Measurements from ENCODE around the gene LONRF3.

The LONRF3 gene

DNA sequence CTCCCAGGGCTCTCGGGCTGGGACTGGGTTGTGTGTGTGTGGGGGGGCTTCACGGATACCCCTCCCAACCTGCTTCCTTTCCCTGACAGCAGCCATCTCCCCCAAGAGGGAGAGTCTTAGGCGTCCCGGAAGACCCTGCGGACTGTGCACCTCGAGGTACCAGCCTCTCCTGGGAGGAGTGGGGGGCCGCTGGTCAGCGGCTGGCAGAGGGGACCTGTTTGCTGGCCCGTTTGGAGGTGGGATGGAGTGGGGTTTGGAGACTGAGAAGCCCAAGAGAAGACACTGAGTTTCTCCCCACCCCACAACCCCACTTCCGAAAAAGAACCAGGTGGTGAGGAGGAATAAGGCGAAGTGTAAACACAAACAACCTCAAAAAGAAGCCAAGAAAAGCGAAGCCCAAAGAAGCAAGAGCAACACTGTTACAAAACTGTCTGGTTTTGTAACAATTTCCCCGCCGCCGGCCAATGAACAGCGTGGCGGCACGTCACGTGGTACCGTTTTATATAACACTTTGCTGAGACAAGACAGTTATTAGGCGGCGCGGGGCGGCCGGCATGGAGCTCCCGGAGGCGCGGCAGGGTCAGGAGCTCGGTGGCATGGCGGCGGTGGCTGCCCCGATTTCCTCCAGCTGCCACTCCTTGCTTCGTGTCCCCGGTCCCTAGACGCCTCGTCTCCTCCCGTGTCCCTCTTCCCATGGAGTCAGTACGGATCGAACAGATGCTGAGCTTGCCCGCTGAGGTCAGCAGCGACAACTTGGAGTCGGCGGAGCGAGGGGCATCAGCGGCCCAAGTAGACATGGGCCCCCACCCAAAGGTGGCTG, at the start of gene LONRF3:
Gene LONRF3 (plus strand): TSS at position 531 of the 820 bp plus-strand sequence. CDS start 163 bp downstream, at position 694.
- DNase-seq (ENCODE audit: low read depth), result peak; percentile 60

DNA sequence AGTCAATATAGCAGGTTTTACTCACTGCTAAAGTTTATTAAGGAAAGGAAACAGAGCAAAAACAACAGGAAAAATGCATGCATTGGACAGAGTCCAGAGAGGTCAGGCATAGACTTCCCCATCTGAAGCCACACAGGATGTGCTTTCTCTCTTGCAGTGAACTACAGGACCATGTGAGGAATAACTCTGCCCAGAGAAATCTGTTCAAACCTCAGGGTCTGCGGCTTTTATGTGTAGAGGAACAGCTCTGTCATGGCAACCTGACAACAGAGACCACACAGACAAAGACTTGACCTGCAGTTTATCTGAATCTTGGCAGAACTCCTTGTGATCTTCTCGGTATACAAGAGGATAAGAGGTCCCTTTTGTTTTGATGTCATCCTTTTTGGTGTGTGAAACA, 46.3 kb upstream of the LONRF3 start:
- no peak for DNase-seq (ENCODE audit: low read depth)

DNA sequence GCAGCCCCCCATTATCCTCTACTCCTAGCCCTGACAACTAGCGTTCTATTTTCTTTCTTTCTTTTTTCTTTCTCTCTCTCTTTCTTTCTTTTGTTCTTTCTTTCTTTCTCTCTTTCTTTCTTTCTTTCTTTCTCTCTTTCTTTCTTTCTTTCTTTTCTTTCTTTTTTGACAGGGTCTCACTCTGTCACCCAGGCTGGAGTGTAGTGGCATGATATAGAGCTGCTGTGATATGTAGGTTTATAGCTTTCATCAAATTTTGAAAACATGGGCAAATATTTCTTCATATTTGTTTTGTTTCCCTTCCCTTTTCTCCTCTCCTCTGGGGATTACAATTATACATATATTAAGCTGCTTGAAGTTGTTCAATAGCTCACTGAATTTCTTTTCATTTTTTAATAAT, 39.1 kb upstream of the LONRF3 start:
- DNase-seq (ENCODE audit: low read depth), result no peak

DNA sequence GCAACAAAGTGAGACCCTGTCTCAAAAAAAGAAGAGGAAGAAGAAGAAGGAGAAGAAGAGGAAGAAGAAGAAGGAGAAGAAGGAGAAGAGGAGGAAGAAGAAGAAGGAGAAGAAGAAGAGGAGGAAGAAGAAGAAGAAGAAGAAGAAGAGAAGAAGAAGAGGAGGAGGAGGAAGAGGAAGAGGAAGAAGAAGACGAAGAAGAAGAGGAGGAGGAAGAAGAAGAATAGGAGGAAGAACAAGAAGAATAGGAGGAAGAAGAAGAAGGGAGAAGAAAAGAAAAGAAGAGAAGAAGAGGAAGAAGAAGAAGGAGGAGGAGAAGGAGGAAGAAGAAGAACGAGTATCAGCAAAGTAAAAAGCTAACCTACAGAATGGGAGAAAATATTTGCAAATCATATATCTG, 33.3 kb upstream of the LONRF3 start:
- DNase-seq (ENCODE audit: low read depth), result no peak

DNA sequence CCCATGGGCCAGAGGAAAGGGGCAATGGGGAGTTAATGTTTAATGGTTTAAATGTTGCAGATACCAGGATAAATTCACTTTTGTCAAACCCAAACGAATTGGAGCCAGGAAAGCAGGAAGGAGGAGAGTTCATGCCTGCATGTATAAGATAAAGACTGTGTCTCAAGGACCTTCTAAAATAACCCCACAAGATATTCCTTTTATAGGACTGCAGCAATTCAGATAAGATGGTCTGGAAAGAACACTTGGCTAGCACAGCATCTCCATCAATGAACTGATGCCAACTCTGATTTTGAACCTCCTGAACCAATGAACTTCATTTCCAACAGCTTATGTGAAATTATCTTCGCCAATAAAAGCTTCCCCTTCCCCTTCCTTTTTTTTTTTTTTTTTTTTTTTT, 31.3 kb upstream of the LONRF3 start:
- DNase-seq (ENCODE audit: low read depth), result no peak

DNA sequence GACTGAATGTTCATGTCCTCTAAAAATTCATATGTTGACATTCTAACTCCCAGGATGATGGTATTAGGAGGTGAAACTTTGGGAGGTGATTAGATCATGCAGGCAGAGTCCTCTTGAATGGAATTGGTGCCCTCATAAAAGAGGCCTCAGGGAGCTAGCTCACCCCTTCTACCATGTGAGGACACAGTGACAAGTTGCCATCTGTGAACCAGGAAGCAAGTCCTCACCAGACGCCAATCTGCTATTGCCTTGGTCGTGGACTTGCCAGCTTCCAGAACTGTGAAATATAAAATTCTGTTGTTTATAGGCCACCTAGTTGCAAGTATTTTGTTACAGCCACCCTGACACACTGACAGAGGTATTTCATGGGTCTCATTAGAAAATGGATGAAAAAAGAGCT, 28.5 kb upstream of the LONRF3 start:
- DNase-seq (ENCODE audit: low read depth), result no peak

DNA sequence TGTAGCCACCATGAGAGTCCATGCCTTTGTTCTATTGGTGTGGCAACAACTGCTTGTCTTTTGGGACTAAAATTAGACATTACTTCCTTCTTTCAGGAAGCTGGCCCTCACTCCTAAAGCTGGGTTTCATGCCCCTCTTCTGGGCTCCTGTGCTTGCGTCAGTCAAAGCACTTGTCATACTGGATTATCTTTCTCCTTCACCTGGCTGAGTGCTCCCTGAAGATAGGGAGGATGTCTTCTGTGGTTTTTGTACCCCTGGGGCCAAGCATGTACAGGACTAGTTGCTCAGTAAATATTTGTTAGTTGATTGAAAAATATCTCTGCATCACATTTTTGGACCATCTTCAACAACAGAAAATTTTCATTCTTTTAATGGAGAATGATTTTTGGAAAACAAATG, 26.1 kb upstream of the LONRF3 start:
- DNase-seq (ENCODE audit: low read depth), result no peak

DNA sequence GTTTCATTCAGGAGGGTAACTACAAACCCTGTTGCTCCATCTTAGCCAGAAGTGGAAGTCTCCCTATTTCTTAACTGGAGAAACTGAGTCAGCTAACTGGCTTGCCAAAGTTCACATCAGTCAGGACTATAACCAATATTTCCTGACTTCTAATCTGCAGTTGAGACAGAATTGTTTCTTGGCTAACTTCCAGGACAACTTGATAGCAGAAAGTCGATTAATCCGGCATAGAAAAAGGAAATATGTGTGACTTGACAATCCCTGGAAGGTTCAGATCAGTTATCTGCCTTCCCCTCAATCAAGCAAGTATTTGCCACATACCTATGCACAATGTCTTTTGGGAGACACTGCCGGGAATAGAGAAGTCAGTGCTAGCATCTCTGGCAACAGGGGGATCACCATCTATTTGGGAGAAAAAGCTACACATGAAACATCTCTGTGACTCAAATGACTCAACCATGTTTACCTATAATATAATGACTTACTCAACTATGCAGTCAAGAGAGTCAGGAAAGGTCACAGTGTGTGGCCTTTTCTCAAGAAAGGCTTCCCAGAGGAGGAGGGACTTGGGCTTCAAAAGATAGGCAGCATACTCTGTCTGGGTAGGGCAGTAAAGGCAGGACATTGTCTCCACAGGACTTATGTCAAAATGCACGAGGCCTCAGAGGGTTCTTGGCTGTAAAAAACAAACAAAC, 12.4 kb upstream of the LONRF3 start:
- no peak for DNase-seq (ENCODE audit: low read depth)

DNA sequence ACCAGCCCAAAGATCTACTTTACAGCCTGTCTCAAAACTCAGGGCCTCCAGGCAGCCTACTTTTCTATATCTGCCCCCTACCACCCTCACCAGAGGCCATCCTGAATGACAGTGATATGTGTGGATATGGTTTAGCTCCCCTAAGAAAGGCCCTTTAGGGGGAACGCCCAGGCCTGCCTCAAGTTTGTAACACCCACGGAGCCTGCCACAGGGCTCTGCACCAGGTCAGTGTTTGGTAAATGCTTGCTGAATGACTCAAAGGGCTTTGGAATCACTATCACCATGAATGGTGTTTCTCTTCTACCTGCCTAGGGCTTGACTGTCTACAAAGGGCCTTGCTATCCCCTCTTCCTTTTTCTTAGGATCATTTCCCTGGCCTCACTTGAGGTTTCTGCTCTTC, 11.3 kb upstream of the LONRF3 start:
- DNase-seq (ENCODE audit: low read depth), result no peak

DNA sequence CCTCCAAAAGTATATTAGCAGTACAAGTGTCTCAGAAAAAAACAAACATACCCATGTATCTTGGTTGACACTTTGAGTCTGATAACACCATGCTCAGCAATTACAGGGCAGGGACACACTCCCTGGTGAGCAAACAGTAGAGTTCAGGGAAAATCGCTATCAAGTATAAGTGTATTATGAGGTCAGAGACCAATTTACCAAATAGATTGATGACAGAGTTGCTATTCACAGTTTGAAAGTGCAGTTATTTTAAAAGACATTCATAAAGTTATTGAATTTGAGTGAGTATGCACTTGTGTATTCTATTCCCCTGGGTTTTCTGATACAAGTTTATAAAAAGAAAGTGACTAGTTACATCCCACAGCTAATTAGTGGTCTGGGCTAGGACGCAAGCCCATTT, 10.2 kb upstream of the LONRF3 start:
- no peak for DNase-seq (ENCODE audit: low read depth)

DNA sequence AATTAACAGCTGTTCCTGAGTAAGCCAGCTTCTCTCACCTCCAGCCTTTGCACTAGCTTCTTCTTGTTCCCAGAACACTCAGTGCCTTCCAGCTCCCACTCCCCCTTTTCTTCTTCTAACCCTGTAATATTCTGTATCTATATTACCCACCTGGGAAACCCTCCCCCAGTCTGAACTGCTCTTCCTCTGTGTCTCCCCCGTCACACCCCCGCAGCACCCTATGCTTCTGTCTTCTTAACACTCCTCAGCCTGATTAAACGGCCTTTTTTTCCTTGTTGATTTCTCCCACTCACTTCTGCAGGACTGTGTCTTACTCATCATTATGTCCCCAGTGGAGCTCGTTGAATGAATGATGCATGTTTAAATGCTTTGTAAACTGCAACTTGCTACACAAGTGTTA, 9.0 kb upstream of the LONRF3 start:
- DNase-seq (ENCODE audit: low read depth), result no peak

DNA sequence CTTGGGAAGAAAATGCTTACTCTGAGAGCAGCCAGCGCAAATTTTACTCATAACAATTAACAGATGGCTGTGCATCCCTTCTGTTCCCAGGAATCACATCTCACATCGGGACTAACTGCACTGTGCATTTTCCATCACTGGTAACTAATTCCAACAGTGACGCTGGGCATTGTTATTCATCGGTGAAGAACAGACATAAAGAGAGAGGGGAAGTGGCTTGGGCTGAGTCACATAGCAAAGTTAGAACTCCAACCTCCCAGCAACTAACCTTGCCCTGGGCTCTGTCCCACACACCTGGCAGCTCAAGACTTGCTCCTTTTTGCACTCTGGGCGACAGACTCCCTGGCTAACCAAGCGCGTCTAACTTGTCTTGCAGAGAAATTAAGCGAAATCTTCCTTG, 6.4 kb upstream of the LONRF3 start:
- DNase-seq (ENCODE audit: low read depth), result no peak

DNA sequence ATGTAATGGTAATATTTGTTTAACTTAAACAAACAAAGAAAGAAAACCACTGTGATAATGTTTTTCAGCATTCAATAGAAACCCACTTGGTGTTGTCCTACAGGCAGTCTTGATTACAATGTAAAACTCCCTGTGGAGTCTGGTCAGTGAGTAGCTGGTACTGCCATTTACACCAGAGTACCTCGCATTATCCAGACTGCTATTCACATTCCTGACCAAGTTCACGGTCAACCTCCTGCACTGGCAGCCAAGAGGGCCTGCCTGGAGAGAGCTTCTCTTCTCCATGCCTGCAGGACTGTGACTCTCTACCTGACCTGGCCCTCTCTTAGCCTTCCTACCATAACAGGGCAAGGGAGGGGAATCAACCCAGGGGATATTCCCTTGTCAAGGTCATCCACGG, 2.9 kb upstream of the LONRF3 start:
- DNase-seq (ENCODE audit: low read depth), result no peak

DNA sequence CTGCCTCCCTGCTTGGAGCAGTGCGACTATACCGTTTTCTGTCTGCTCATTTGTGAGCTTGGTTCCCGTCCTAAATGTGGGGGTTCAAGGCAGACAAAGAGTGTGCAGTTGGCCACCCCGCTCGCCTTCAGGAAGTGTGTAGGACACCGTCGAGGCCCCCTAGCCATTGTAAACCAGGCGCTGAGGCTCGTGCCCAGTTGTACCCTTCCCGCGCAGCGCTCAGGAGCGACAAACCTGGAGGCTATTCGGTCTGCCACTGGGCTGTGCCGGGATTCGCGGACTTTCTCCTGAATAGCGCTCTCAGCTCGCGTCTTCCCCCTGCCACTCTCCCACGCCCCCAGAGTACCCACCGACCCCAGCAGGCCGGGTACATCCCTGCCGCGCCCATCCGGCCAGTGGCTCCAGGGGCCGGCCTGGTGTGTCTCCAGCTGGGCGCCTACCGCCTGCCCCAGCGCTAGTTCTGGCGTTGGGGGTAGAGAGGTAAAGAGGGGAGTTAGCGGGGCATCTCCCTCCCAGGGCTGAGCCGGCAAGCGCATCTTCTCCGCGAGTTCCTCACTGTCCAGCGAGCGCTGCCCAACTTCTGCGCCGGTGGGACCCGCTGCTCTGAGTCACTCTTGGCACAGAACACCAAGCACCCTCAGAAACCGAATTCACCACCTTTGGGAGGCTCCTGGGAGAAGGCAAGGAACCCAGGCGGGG, 880 bp upstream of the LONRF3 start:
- DNase-seq (ENCODE audit: low read depth), result no peak

DNA sequence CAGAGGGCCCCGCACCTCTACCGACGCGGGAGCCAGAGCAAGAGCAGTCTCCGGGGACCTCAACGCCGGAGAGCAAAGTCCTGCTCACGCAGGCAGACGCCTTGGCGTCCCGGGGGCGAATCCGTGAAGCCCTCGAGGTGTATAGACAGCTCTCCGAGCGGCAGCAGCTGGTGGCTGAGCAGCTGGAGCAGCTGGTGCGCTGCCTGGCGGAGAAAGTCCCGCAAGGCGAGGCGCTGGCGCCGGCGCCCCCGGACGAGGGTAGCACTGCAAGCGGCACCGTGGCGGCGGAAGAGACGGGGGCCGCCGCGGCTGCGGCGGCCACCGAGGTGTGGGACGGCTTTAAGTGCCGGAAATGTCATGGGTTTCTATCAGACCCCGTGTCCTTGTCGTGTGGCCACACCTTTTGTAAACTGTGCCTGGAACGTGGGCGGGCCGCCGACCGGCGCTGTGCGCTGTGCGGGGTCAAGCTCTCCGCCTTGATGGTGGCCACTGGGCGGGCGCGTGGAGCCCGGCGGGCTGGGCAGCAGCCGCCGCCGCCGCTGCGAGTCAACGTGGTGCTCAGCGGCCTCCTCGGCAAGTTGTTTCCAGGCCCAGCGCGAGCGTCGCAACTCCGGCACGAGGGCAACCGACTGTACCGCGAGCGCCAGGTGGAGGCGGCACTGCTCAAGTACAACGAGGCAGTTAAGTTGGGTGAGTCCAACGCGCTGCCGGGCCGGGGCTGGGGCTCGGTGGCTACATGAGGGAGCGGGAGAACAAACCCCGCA, 672 bp downstream of the LONRF3 start:
- peak; percentile 26 for DNase-seq (ENCODE audit: low read depth)

DNA sequence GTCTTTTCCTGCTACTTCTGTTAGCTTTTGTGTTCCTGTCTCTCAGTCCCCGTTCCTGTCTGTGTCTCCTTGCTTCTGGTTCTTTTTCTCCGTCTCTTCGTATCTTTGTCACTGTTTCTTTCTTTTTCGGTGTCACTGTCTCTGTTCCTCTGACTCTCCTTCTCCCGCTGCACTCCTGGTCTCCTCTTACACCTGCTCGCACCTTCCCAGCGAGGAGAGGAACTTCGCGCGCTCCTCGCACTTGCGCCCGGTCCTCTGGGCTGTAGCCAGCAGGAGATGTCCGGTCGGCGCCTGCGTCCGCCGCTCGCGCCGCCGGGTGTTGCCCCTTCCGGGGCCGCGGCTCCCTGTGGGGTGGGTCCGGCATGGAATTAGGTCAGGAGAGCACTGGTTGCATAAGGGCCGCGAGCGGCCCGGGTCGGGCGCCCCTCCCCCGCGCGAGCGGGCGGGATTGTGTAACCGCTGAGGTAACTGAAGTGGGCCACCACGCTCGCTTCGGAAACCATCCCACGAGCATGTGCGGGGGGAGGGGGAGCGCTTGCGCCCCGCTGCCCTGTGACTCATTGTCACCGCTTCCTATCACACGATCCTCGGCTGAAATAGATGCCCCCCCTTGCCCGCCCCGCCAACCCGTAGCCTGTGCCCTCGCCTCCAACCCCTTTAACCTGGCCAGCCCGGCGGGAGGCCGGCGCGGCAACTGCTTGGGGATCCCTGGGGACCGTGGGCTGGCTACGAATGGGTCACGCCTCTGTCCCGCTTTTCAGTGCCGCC, 1.6 kb downstream of the LONRF3 start:
- peak; percentile 77 for DNase-seq (ENCODE audit: low read depth)

DNA sequence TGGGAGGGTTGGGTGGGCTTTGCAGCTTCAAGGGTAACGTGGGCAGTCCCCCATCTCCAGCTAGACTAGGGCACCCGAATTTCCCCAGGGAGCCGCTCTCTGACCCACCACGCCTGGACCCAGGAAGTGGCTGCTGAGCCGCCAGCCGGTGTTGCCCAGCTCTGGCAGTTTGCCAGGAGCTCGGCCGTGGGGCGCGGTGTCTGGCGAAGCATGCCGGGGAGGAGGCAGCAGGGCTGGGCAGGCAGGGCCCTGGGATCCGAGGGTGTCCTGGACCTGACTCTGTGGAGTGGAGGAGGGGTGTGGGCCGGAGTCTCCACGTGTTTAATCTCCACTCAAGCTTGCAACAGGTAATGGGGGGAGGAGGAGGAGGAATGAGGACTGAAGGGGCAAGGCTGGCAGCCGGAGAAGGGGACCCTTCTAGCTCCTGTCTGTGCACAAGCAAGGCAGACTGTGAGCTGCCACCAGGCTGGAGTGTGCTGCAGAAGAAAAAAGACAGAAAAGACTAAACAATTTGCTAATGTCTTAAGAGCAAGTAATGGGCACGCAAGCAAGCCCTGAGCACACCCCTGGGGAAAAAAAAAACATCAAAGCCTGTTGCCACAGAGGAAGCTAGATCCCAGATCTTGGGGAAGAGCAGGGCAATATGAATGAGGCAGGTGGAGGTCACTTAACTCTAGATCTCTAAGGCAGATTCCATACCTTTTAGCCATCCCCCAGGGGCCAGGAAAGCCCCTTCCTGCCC, 2.4 kb downstream of the LONRF3 start:
- DNase-seq (ENCODE audit: low read depth), result no peak

DNA sequence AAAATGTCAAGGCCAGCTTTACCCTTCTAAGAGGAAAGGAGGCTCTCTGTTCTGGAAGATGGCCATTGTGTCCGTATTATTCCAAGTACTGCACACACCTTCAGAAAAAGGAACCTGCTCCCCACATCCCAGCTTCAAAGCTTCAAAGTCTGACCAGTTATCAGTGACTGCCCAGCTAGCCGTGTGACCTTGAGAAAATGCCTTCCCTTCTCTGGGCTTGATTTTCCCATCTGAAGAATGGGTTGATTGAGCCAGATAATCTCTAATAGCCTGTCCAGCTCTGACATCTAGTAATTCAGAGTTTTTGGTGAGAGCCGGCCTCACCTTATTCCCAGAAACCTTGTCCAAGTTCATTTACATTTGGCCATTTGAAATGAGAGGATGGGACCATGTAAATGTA, 3.0 kb downstream of the LONRF3 start:
- DNase-seq (ENCODE audit: low read depth), result no peak

DNA sequence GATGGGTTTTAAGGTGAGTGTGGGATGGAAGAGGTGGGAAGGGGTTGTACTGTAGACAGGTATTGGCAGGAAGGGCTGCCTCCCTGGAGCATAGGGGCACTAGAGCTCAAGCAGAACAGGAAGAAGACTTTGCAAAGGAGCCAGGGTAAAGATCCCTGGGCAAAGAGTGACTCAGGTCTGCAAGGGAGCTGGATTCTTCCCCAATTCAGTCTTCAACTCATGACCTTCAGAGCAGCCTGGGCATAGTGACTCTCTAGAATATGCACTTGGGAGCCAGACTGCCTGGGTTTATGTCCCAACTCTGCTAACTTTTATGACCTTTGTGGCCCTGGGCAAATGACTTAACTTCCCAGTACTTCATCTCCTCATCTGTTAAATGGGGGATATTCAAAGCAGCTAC, 4.0 kb downstream of the LONRF3 start:
- DNase-seq (ENCODE audit: low read depth), result no peak

DNA sequence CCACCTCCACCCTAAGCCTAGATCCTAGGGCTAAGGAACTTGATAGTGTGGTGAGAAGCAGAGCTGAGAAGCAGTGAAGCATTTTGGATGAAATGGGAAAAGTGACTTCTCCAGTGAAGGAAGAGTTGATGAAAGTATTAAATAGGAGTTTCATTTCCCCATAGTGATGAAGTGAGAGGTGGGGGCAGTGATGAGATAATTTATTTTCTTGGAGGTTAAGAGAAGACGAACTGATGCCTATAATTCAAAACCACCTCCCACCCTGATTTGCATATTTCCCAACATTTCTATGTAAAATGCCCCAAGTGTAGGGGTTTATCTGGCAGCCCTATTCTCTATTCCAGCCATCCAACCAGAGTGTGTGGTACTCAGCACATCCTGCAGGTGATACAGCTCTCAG, 6.3 kb downstream of the LONRF3 start:
- DNase-seq (ENCODE audit: low read depth), result no peak

DNA sequence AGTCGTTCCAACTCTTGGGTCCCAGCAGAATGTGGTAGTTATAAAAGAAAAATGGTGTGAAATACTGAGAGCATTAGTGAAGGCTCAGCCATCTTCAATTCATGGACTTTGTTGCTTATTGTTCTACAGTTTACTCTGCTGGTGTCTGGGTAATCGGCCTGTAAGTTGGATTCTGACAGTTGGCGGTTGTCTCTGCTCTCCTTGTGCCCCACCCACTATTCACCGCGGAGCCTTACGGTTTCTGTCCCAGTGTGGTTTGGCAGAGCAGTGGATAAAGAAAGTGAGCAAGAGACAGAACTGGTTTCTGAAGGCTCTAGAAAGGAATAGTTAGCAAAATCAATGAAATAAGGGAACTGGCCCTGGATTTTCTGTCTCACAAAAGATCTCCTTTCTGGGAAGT, 9.1 kb downstream of the LONRF3 start:
- no peak for DNase-seq (ENCODE audit: low read depth)

Data from stimulated activated CD4-positive, alpha-beta T cell treated with anti-CD3 and anti-CD28 coated beads, Interleukin-2, amount 100 ng/mL, for 4 hours (primary cell).